ENCODE data around the gene EXO1. TPM values are rescaled to one million over a fixed set of nuclear protein-coding genes. Genes with fewer than 3 reads are reported as not detected.
A peak's percentile ranks its signal among the peaks of the same experiment; 100 is the strongest.

EXO1 gene
- total and polyA plus RNA-seq, 9 of the 15 experiments (the other 6 are each of a cell fraction or from before 2014, with no cell fraction given) = 36.0 to 125 (median 83.9) TPM

DNA sequence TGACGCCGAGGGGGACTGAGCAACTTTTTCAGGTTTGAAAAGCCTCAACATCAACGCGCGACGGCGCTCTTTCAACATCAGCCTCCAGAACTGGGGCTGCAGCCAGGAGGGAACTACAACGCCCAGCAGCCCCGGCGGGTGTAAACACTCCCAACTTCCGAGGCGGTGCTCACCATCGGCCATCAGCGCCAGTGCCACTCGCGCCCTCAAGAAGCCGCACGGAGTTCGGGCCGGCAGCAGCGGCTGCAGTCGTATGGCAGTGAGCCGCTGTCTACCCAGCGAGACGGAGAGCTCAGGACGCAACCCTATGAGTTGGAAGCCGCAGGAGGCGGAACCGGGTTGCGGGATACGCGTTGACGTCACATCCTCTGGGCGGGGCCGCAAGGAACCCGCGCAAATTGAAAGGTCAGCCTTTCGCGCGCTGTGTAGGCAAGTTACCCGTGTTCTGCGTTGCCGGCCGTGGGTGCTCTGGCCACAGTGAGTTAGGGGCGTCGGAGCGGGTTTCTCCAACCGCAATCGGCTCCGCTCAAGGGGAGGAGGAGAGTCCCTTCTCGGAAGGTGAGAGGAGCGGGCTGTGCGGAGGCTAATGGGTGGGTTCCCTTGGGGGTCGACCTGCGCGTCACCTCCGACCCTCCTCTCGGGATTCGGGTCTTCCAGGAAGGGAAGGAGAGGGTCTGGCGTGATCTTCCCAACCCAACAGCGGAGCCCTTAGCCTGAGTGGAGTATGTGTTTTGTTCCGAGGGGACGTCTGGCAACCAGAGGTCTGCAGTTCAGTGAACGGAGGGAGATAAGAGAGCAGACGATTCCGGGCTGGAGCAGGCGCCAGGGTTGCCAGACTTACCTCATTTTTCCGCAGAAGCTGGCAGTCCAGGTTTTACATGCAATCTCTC, at the start of gene EXO1 (continued):
- TF ChIP-seq, protein P1, sequence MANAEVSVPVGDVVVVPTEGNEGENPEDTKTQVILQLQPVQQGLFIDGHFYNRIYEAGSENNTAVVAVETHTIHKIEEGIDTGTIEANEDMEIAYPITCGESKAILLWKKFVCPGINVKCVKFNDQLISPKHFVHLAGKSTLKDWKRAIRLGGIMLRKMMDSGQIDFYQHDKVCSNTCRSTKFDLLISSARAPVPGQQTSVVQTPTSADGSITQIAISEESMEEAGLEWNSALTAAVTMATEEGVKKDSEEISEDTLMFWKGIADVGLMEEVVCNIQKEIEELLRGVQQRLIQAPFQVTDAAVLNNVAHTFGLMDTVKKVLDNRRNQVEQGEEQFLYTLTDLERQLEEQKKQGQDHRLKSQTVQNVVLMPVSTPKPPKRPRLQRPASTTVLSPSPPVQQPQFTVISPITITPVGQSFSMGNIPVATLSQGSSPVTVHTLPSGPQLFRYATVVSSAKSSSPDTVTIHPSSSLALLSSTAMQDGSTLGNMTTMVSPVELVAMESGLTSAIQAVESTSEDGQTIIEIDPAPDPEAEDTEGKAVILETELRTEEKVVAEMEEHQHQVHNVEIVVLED (CRISPR knock-in tag; IDR thresholded peaks at IDR 0.05) = peak; percentile 98
- TF ChIP-seq CHCHD3 (CRISPR knock-in tag; IDR thresholded peaks at IDR 0.05) (no peak), TCF15 (CRISPR knock-in tag; IDR thresholded peaks at IDR 0.05) (0 out of 2 replicates have a peak, but pooled peaks have one; percentile 14), ZBTB7A (IDR thresholded peaks at IDR 0.05; ENCODE audit: borderline replicate concordance, control insufficient read depth, low read depth, low read length) (peak; percentile 88)
- TF ChIP-seq, protein P2, sequence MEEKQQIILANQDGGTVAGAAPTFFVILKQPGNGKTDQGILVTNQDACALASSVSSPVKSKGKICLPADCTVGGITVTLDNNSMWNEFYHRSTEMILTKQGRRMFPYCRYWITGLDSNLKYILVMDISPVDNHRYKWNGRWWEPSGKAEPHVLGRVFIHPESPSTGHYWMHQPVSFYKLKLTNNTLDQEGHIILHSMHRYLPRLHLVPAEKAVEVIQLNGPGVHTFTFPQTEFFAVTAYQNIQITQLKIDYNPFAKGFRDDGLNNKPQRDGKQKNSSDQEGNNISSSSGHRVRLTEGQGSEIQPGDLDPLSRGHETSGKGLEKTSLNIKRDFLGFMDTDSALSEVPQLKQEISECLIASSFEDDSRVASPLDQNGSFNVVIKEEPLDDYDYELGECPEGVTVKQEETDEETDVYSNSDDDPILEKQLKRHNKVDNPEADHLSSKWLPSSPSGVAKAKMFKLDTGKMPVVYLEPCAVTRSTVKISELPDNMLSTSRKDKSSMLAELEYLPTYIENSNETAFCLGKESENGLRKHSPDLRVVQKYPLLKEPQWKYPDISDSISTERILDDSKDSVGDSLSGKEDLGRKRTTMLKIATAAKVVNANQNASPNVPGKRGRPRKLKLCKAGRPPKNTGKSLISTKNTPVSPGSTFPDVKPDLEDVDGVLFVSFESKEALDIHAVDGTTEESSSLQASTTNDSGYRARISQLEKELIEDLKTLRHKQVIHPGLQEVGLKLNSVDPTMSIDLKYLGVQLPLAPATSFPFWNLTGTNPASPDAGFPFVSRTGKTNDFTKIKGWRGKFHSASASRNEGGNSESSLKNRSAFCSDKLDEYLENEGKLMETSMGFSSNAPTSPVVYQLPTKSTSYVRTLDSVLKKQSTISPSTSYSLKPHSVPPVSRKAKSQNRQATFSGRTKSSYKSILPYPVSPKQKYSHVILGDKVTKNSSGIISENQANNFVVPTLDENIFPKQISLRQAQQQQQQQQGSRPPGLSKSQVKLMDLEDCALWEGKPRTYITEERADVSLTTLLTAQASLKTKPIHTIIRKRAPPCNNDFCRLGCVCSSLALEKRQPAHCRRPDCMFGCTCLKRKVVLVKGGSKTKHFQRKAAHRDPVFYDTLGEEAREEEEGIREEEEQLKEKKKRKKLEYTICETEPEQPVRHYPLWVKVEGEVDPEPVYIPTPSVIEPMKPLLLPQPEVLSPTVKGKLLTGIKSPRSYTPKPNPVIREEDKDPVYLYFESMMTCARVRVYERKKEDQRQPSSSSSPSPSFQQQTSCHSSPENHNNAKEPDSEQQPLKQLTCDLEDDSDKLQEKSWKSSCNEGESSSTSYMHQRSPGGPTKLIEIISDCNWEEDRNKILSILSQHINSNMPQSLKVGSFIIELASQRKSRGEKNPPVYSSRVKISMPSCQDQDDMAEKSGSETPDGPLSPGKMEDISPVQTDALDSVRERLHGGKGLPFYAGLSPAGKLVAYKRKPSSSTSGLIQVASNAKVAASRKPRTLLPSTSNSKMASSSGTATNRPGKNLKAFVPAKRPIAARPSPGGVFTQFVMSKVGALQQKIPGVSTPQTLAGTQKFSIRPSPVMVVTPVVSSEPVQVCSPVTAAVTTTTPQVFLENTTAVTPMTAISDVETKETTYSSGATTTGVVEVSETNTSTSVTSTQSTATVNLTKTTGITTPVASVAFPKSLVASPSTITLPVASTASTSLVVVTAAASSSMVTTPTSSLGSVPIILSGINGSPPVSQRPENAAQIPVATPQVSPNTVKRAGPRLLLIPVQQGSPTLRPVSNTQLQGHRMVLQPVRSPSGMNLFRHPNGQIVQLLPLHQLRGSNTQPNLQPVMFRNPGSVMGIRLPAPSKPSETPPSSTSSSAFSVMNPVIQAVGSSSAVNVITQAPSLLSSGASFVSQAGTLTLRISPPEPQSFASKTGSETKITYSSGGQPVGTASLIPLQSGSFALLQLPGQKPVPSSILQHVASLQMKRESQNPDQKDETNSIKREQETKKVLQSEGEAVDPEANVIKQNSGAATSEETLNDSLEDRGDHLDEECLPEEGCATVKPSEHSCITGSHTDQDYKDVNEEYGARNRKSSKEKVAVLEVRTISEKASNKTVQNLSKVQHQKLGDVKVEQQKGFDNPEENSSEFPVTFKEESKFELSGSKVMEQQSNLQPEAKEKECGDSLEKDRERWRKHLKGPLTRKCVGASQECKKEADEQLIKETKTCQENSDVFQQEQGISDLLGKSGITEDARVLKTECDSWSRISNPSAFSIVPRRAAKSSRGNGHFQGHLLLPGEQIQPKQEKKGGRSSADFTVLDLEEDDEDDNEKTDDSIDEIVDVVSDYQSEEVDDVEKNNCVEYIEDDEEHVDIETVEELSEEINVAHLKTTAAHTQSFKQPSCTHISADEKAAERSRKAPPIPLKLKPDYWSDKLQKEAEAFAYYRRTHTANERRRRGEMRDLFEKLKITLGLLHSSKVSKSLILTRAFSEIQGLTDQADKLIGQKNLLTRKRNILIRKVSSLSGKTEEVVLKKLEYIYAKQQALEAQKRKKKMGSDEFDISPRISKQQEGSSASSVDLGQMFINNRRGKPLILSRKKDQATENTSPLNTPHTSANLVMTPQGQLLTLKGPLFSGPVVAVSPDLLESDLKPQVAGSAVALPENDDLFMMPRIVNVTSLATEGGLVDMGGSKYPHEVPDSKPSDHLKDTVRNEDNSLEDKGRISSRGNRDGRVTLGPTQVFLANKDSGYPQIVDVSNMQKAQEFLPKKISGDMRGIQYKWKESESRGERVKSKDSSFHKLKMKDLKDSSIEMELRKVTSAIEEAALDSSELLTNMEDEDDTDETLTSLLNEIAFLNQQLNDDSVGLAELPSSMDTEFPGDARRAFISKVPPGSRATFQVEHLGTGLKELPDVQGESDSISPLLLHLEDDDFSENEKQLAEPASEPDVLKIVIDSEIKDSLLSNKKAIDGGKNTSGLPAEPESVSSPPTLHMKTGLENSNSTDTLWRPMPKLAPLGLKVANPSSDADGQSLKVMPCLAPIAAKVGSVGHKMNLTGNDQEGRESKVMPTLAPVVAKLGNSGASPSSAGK (IDR thresholded peaks at IDR 0.05) = peak; percentile 61
- TF ChIP-seq, protein P3, sequence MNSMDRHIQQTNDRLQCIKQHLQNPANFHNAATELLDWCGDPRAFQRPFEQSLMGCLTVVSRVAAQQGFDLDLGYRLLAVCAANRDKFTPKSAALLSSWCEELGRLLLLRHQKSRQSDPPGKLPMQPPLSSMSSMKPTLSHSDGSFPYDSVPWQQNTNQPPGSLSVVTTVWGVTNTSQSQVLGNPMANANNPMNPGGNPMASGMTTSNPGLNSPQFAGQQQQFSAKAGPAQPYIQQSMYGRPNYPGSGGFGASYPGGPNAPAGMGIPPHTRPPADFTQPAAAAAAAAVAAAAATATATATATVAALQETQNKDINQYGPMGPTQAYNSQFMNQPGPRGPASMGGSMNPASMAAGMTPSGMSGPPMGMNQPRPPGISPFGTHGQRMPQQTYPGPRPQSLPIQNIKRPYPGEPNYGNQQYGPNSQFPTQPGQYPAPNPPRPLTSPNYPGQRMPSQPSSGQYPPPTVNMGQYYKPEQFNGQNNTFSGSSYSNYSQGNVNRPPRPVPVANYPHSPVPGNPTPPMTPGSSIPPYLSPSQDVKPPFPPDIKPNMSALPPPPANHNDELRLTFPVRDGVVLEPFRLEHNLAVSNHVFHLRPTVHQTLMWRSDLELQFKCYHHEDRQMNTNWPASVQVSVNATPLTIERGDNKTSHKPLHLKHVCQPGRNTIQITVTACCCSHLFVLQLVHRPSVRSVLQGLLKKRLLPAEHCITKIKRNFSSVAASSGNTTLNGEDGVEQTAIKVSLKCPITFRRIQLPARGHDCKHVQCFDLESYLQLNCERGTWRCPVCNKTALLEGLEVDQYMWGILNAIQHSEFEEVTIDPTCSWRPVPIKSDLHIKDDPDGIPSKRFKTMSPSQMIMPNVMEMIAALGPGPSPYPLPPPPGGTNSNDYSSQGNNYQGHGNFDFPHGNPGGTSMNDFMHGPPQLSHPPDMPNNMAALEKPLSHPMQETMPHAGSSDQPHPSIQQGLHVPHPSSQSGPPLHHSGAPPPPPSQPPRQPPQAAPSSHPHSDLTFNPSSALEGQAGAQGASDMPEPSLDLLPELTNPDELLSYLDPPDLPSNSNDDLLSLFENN (IDR thresholded peaks at IDR 0.05; ENCODE audit: low read depth in 2 of 2, low read length in 2 of 2) = peak in 1 of 2 experiments; percentile 50; a peak in 1 of 4 replicates
- TF ChIP-seq, protein P4, sequence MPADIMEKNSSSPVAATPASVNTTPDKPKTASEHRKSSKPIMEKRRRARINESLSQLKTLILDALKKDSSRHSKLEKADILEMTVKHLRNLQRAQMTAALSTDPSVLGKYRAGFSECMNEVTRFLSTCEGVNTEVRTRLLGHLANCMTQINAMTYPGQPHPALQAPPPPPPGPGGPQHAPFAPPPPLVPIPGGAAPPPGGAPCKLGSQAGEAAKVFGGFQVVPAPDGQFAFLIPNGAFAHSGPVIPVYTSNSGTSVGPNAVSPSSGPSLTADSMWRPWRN (IDR thresholded peaks at IDR 0.05; ENCODE audit: low read depth) = no peak
